Hematopoietic multipotent progenitor cell treated with erythropoietin and hydrocortisone succinate and interleukin-3 and kit ligand, for 17 days (in vitro differentiated cells): ENCODE data around the gene STAC2.

Experiments used
- DNase-seq: peaks from one replicate; pipeline ENCODE4 v3.0.0-alpha.2; 2015; ENCODE audit warnings: low spot score

The STAC2 gene

GRCh38 chr17:39161962-39162361, 63.8 kb downstream of the STAC2 start:
- DNase-seq: no peak
